GM19467 (cell line): ENCODE results near the gene ZBTB45.
"Not testable (repeated sequence)": the region's sequence is repeated elsewhere in the genome, so short reads cannot be mapped to it uniquely, and the experiment has no call there.

Experiments used
- ATAC-seq: cut with Tn5 transposase; IDR thresholded peaks from one replicate; pipeline ENCODE4 v1.9.1; 2021; ENCODE audit warnings: mild to moderate bottlenecking, moderate library complexity; ENCODE audit not compliant: unreplicated experiment

Gene ZBTB45

GRCh38 chr19:58513213-58513693 is 6.4 kb downstream of the ZBTB45 start:
- ATAC-seq = no peak

- ATAC-seq = no peak
Measured at GRCh38 chr19:58511353-58512208, 8.0 kb downstream of the ZBTB45 start, which contains the start of gene SLC27A5. TSS of gene SLC27A5 (minus strand) at chr19:58511992. CDS start at chr19:58511955, 37 bp downstream.

- no peak for ATAC-seq
Measured at GRCh38 chr19:58510084-58510862, 9.3 kb downstream of the ZBTB45 start.

- no peak for ATAC-seq
Measured at GRCh38 chr19:58509731-58510083, 9.9 kb downstream of the ZBTB45 start.

GRCh38 chr19:58507602-58508223 is 11.9 kb downstream of the ZBTB45 start:
- not testable (repeated sequence) for ATAC-seq

- ATAC-seq = no peak
Measured at GRCh38 chr19:58500242-58500641, 19.4 kb downstream of the ZBTB45 start.

- ATAC-seq = peak; percentile 84
Measured at GRCh38 chr19:58499021-58499927, 20.3 kb downstream of the ZBTB45 start.

GRCh38 chr19:58498316-58499020 is 21.1 kb downstream of the ZBTB45 start:
- ATAC-seq = no peak

GRCh38 chr19:58497634-58498170 is 21.9 kb downstream of the ZBTB45 start:
- ATAC-seq = no peak

GRCh38 chr19:58492265-58492664 is 27.3 kb downstream of the ZBTB45 start:
- no peak for ATAC-seq

GRCh38 chr19:58491393-58491792 is 28.2 kb downstream of the ZBTB45 start:
- no peak for ATAC-seq

- not testable (repeated sequence) for ATAC-seq
Measured at GRCh38 chr19:58484349-58484748, 35.3 kb downstream of the ZBTB45 start.

GRCh38 chr19:58483776-58484175 is 35.8 kb downstream of the ZBTB45 start:
- ATAC-seq = no peak

- ATAC-seq = no peak
Measured at GRCh38 chr19:58482372-58482771, 37.2 kb downstream of the ZBTB45 start.

GRCh38 chr19:58480831-58481230 is 38.8 kb downstream of the ZBTB45 start:
- no peak for ATAC-seq

- ATAC-seq = no peak
Measured at GRCh38 chr19:58480481-58480830, 39.2 kb downstream of the ZBTB45 start.

- ATAC-seq = no peak
Measured at GRCh38 chr19:58479736-58480480, 39.7 kb downstream of the ZBTB45 start.

GRCh38 chr19:58479303-58479702 is 40.3 kb downstream of the ZBTB45 start:
- no peak for ATAC-seq

- ATAC-seq = no peak
Measured at GRCh38 chr19:58477871-58478270, 41.7 kb downstream of the ZBTB45 start.
